PFSK-1 (cell line): ENCODE results near the gene ATP13A3.

Experiments used
- POLR2AphosphoS5 ChIP-seq: IDR thresholded peaks from 2 replicates; pipeline ENCODE4 v1.6.1; 2012; ENCODE audit warnings: low read depth, mild to moderate bottlenecking, control low read depth, low read length, moderate library complexity
- TAF1 ChIP-seq: IDR thresholded peaks from 2 replicates; pipeline ENCODE4 v1.6.1; 2012; ENCODE audit warnings: low read length, control low read depth, borderline replicate concordance; ENCODE audit not compliant: insufficient read depth

DNA sequence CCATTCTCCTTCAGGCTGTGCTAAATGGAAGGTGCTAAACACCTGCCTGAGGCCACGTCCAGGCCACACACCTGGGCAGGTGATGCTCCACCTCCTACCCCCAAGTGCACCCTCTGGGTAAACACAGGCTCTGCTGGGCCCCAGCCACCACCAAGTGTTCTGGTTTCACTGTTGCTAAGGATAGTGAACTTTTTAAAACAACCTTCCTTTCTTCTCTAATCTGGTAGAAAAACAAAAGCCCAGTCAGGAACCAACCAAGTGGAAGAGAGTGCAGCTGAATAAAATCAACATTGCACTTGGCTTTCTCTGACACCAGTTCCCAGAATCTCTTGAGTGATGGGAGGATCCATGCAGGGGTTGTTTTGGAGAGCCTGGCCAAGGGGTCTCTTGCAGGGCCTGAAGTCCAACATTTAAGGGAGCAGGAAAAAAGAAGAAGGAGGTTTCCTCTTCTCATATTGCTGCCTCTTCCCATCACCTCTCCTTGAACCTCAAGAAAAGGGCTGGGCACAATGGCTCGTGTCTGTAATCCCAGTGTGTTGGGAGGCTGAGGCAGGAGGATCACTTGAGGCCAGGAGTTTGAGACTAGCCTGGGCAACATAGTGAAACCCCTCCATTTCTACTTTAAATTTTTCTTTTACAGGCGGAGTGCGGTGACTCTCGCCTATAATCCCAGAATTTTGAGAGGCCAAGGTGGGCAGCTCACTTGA lies 26.2 kb upstream of the ATP13A3 start:
- no peak for TF ChIP-seq POLR2AphosphoS5
- TF ChIP-seq TAF1: no peak
